ENCODE results near the gene MINDY4. TPM values are rescaled to one million over a fixed set of nuclear protein-coding genes. Genes with fewer than 3 reads are reported as not detected.
A peak's percentile ranks its signal among the peaks of the same experiment; 100 is the strongest.

The MINDY4 gene
- total RNA-seq: 10 to 100 TPM in 1 of 4 donors, 1 to 10 TPM in 3; 4.6 to 14.1 (median 6.8) TPM

- in situ Hi-C loops (cut with MboI; ENCODE audit: low pct_ligation_motif_present in 1 of 4, low pct_unique_long_range_greater_than_20kb in 1 of 4, low sequenced_read_pairs in 3 of 4) (no loop called here), intact Hi-C loops (cut with DNase I; ENCODE audit: low total_unique reads) (no loop called here)
- H3K27ac ChIP-seq: peak within 1 kb of the TSS; percentile 79 to 93 (median 86)
- H3K27me3 ChIP-seq: no peaks in the 10 kb centered on the region
- TF ChIP-seq POLR2AphosphoS5 (IDR thresholded peaks at IDR 0.05) (peak in 2 of 3 donors; percentile 15 to 42), CTCF (IDR thresholded peaks at IDR 0.05) (no peak), EP300 (IDR thresholded peaks at IDR 0.05; ENCODE audit: low read depth) (no peak), POLR2A (IDR thresholded peaks at IDR 0.05) (peak; percentile 13)
- H3K36me3 ChIP-seq: no peaks in the 10 kb centered on the region
- no peaks in the 10 kb centered on the region for H3K9me3 ChIP-seq
- 2% methylated on average over 47 of the region's 62 CpGs; no CpG with 5 or more reads in 1 of the 2 donors for WGBS, 2 donors (ENCODE audit: low coverage in 1 of 2)
- peaks cover 5 to 19% (median 7%) of the 10 kb centered on the region in 4 donors for H3K4me1 ChIP-seq
- DNase-seq: peak; percentile 84
- peak within 1 kb of the TSS; percentile 82 to 93 (median 89) for H3K4me3 ChIP-seq
Measured at GRCh38 chr7:30771174-30771879, at the start of gene MINDY4. MINDY4 (plus strand) TSS chr7:30771417; CDS start chr7:30771494, 77 bp downstream.

- intact Hi-C loops (cut with DNase I; ENCODE audit: low total_unique reads) (no loop called here), in situ Hi-C loops (cut with MboI; ENCODE audit: low pct_ligation_motif_present in 1 of 4, low pct_unique_long_range_greater_than_20kb in 1 of 4, low sequenced_read_pairs in 3 of 4) (no loop called here)
- WGBS, 2 donors (ENCODE audit: low coverage in 1 of 2): 74% methylated on average over 2 of the region's 2 CpGs; no CpG with 5 or more reads in 1 of the 2 donors
- no peaks in the 10 kb centered on the region for H3K4me1 ChIP-seq
- no peaks in the 10 kb centered on the region for H3K27me3 ChIP-seq
- DNase-seq: no peak
- no peak for TF ChIP-seq CTCF (IDR thresholded peaks at IDR 0.05)
- TF ChIP-seq POLR2AphosphoS5 (IDR thresholded peaks at IDR 0.05): no peak
- no peak for TF ChIP-seq EP300 (IDR thresholded peaks at IDR 0.05; ENCODE audit: low read depth)
- TF ChIP-seq POLR2A (IDR thresholded peaks at IDR 0.05): no peak
- no peaks in the 10 kb centered on the region for H3K36me3 ChIP-seq
- H3K4me3 ChIP-seq: no peak overlapping the region
- H3K27ac ChIP-seq: no peak overlapping the region
- H3K9me3 ChIP-seq: peaks cover 10 to 11% of the 10 kb centered on the region in 2 donors
Measured at GRCh38 chr7:30722187-30722586, 49.0 kb upstream of the MINDY4 start.

GRCh38 chr7:30722671-30723070, 48.5 kb upstream of the MINDY4 start:
- TF ChIP-seq POLR2A (IDR thresholded peaks at IDR 0.05) (no peak), EP300 (IDR thresholded peaks at IDR 0.05; ENCODE audit: low read depth) (no peak), POLR2AphosphoS5 (IDR thresholded peaks at IDR 0.05) (no peak), CTCF (IDR thresholded peaks at IDR 0.05) (no peak)
- H3K27me3 ChIP-seq: no peaks in the 10 kb centered on the region
- H3K9me3 ChIP-seq: peaks cover 8 to 9% of the 10 kb centered on the region in 2 donors
- DNase-seq: no peak
- H3K36me3 ChIP-seq: no peaks in the 10 kb centered on the region
- in situ Hi-C loops (cut with MboI; ENCODE audit: low pct_ligation_motif_present in 1 of 4, low pct_unique_long_range_greater_than_20kb in 1 of 4, low sequenced_read_pairs in 3 of 4): no loop called here
- intact Hi-C loops (cut with DNase I; ENCODE audit: low total_unique reads): no loop called here
- H3K4me3 ChIP-seq: no peak overlapping the region
- no peaks in the 10 kb centered on the region for H3K4me1 ChIP-seq
- no peak overlapping the region for H3K27ac ChIP-seq

- no peak for DNase-seq
- no peak overlapping the region for H3K27ac ChIP-seq
- WGBS, 2 donors (ENCODE audit: low coverage in 1 of 2): 69% methylated on average over 4 of the region's 4 CpGs; no CpG with 5 or more reads in 1 of the 2 donors
- intact Hi-C loops (cut with DNase I; ENCODE audit: low total_unique reads): no loop called here
- TF ChIP-seq EP300 (IDR thresholded peaks at IDR 0.05; ENCODE audit: low read depth): no peak
- no peak for TF ChIP-seq POLR2A (IDR thresholded peaks at IDR 0.05)
- TF ChIP-seq CTCF (IDR thresholded peaks at IDR 0.05): no peak
- TF ChIP-seq POLR2AphosphoS5 (IDR thresholded peaks at IDR 0.05): no peak
- in situ Hi-C loops (cut with MboI; ENCODE audit: low pct_ligation_motif_present in 1 of 4, low pct_unique_long_range_greater_than_20kb in 1 of 4, low sequenced_read_pairs in 3 of 4): no loop called here
- no peaks in the 10 kb centered on the region for H3K4me1 ChIP-seq
- H3K9me3 ChIP-seq: no peaks in the 10 kb centered on the region
- no peaks in the 10 kb centered on the region for H3K36me3 ChIP-seq
- H3K27me3 ChIP-seq: no peaks in the 10 kb centered on the region
- H3K4me3 ChIP-seq: no peak overlapping the region
Measured at GRCh38 chr7:30723776-30724175, 47.4 kb upstream of the MINDY4 start.

All from transverse colon (tissue), 4 donors.